Lower lobe of right lung (tissue), 2 donors: ENCODE data around the gene ZBTB46. TPM values are rescaled to one million over a fixed set of nuclear protein-coding genes. Genes with fewer than 3 reads are reported as not detected.

Experiments
- ATAC-seq, 2 donors: fragments of 200-7000 bp; cut with Tn5 transposase; one replicate each; pipeline ENCODE4 v1.9.1; 2020 to 2022; ENCODE audit warnings: mild to moderate bottlenecking in 2 of 2, moderate library complexity in 2 of 2
- DNase-seq: peaks from one replicate; pipeline ENCODE4 v3.0.0-alpha.2; 2020
- H3K27ac ChIP-seq: fragments of 200-600 bp; one replicate; pipeline ENCODE4 v1.8.0; 2022
- H3K27me3 ChIP-seq: fragments of 200-600 bp; one replicate; pipeline ENCODE4 v1.8.0; 2022; ENCODE audit warnings: low read depth
- H3K36me3 ChIP-seq: fragments of 200-600 bp; one replicate; pipeline ENCODE4 v1.8.0; 2022; ENCODE audit warnings: mild to moderate bottlenecking
- H3K4me1 ChIP-seq: fragments of 200-600 bp; one replicate; pipeline ENCODE4 v1.8.0; 2022
- H3K4me3 ChIP-seq: fragments of 200-600 bp; one replicate; pipeline ENCODE4 v1.8.0; 2022; ENCODE audit warnings: mild to moderate bottlenecking
- H3K9me3 ChIP-seq: fragments of 200-600 bp; one replicate; pipeline ENCODE4 v1.8.0; 2022
- CTCF ChIP-seq: fragments of 200-600 bp; IDR thresholded peaks from one replicate; pipeline ENCODE4 v1.8.0; 2022; ENCODE audit warnings: antibody characterized with exemption, mild to moderate bottlenecking
- intact Hi-C: fragments of 100-400 bp; cut with DNase I; formaldehyde crosslinking; loops from one replicate; pipeline ENCODE4 v1.11.0; 2022
- total RNA-seq: library from RNA; stranded (reverse); fragmentation: NEBNext Ultra II Directional; extraction: Animal tissue kit (Norgen Biotek cat#: 25700); gene quantifications from one replicate; pipeline ENCODE4 v1.2.1, GENCODE V29; 2021
- donor health status: DM: no; HTN: yes; CAD: no; lungs with severe emphysema.

Gene ZBTB46
- total RNA-seq, 1 donor from 2014 or later: 9.9 TPM

DNA sequence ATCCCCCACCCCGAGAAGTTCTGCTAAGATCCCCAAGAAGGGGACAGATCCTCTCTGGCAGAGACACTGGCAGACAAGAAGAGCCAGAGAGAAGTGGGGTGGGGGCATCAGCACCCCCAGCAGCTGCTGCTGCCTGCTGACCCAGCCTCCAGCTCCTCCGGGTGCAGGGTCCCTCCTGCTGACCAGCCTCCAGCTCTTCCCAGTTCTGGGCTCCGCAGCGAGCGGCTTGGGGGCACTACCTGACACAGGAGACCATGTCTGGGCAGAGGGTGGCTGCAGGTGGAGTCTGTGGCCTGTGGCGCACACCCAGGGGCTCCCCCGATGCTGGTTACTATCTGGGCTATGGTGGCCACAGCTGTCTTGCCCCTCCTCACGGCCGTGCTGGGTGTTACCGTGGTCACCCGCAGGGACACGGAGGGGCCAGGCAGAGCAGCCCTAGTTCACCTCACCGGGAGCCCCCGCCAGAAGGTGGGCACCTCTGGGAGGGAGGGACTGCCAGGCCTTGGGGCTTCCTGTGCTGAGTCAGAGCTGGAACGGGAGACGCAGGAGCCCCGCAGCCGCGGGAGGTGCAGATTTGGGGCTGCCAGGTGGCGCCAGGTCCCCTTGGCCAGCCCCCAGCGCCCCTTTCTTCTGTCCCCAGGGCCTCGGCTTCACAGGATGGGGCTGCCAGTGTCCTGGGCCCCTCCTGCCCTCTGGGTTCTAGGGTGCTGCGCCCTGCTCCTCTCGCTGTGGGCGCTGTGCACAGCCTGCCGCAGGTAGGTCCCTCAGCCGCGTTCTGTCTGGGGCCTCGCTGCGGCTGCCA, 94.0 kb downstream of the ZBTB46 start:
- H3K9me3 ChIP-seq: no peaks in the 10 kb centered on the region
- H3K27me3 ChIP-seq: no peaks in the 10 kb centered on the region
- TF ChIP-seq CTCF: no peak
- H3K36me3 ChIP-seq: peaks cover 40% of the 10 kb centered on the region
- peaks cover 42% of the 10 kb centered on the region for H3K4me1 ChIP-seq
- peak overlapping the region; percentile 68 for H3K4me3 ChIP-seq
- intact Hi-C loops: no loop called here
- ATAC-seq (no peak), DNase-seq (no peak)
- peak overlapping the region; percentile 65 for H3K27ac ChIP-seq

- peaks cover 35% of the 10 kb centered on the region for H3K36me3 ChIP-seq
- H3K27ac ChIP-seq: peak within 1 kb of the TSS; percentile 65
- intact Hi-C loops: no loop called here
- H3K9me3 ChIP-seq: no peaks in the 10 kb centered on the region
- peak within 1 kb of the TSS; percentile 68 for H3K4me3 ChIP-seq
- ATAC-seq (peak in 1 of 2 donors; percentile 1), DNase-seq (peak; percentile 56)
- peaks cover 31% of the 10 kb centered on the region for H3K4me1 ChIP-seq
- TF ChIP-seq CTCF: no peak
- H3K27me3 ChIP-seq: no peaks in the 10 kb centered on the region
These were observed 95.0 kb downstream of the ZBTB46 start, which contains the start of gene LIME1 for GRCh38 chr20:63735859-63736718. LIME1 (plus strand) TSS chr20:63736664; CDS start chr20:63737550, 886 bp downstream.

- H3K27me3 ChIP-seq: no peaks in the 10 kb centered on the region
- H3K27ac ChIP-seq: no peak overlapping the region
- H3K4me1 ChIP-seq: peaks cover 28% of the 10 kb centered on the region
- no peak for TF ChIP-seq CTCF
- intact Hi-C loops: no loop called here
- H3K36me3 ChIP-seq: peaks cover 39% of the 10 kb centered on the region
- H3K4me3 ChIP-seq: no peak overlapping the region
- ATAC-seq: no peak
- H3K9me3 ChIP-seq: no peaks in the 10 kb centered on the region
- no peak for DNase-seq
These were observed 95.9 kb downstream of the ZBTB46 start for GRCh38 chr20:63734946-63735858.

DNA sequence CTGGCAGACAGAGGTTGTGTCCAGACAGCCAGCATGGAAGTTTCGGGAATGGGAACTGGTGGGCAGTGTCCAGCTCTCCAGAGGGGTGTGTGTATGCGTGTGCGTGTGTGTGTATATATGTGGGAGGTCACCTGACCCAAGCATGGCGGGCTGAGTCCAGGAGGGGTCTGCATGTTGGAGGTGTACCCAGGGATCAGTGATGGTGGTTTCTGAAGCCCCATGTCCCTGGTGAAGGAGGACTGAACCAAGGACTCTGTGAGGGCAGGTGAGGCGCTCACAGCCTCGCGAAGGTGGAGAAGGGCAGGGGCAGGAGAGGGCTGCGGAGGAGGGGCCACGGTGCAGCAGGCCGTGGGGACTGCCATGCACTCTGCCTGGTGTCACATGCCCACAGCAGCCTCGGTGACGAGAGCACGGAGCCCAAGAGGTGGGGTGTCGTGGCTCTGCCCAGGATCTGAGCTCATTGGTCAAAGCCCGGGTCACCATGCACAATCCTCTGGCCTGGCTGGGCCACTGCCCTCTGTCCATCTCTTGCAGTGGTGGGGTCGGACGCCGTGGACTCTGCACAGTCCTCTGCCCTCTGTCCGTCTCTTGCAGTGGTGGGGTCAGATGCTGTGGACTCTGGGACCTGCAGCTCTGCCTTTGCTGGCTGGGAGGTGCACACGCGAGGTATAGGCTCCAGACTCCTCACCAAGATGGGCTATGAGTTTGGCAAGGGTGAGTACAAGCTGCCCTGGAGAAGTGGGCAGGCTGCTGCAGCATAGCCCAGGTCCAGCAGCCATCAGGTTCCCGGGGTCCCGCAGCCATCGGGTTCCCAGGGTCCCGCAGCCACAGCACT, 96.7 kb downstream of the ZBTB46 start:
- no peak for ATAC-seq
- H3K9me3 ChIP-seq: no peaks in the 10 kb centered on the region
- no peak for TF ChIP-seq CTCF
- peaks cover 41% of the 10 kb centered on the region for H3K36me3 ChIP-seq
- intact Hi-C loops: no loop called here
- H3K27me3 ChIP-seq: no peaks in the 10 kb centered on the region
- no peak overlapping the region for H3K4me3 ChIP-seq
- peaks cover 28% of the 10 kb centered on the region for H3K4me1 ChIP-seq
- no peak for DNase-seq
- H3K27ac ChIP-seq: no peak overlapping the region
